Cardiac septum (tissue), 1 donor: Measurements from ENCODE around the gene RNU4-1. TPM values are rescaled to one million over a fixed set of nuclear protein-coding genes. Genes with fewer than 3 reads are reported as not detected.
"Not testable (repeated sequence)": the region's sequence is repeated elsewhere in the genome, so short reads cannot be mapped to it uniquely, and the experiment has no call there.

Experiments
- DNase-seq: peaks from one replicate; pipeline ENCODE4 v3.0.0-alpha.2; 2020; ENCODE audit warnings: low spot score
- intact Hi-C: fragments of 100-400 bp; cut with DNase I; formaldehyde crosslinking; loops from one replicate; pipeline ENCODE4 v1.14.0; 2022
- total RNA-seq: library from RNA; stranded (reverse); fragmentation: NEBNext Ultra II Directional; extraction: Animal tissue kit (Norgen Biotek cat#: 25700); gene quantifications from one replicate; pipeline ENCODE4 v1.2.1, GENCODE V29; 2021
- donor health status: DM: no; HTN: no; CAD: no.

Gene RNU4-1
- total RNA-seq, 1 donor from 2014 or later = 3,560 TPM

- intact Hi-C loops = loop anchor here (10.0 kb wide), 1 partner anchor 148 kb away; the partner anchor contains the start of gene RAB35
- no peak for DNase-seq
Measured at GRCh38 chr12:120262852-120263747, 29.9 kb downstream of the RNU4-1 start.

- intact Hi-C loops = loop anchor here (10.0 kb wide), 1 partner anchor 147 kb away; the partner anchor contains the start of gene RAB35
- no peak for DNase-seq
Measured at GRCh38 chr12:120261951-120262851, 30.8 kb downstream of the RNU4-1 start.

- DNase-seq = no peak
- intact Hi-C loops = loop anchor here (10.0 kb wide), 1 partner anchor 146 kb away; the partner anchor contains the start of gene RAB35
Measured at GRCh38 chr12:120260607-120261006, 32.4 kb downstream of the RNU4-1 start.

- DNase-seq = no peak
- intact Hi-C loops = loop anchor here (10.0 kb wide), 1 partner anchor 145 kb away; the partner anchor contains the start of gene RAB35
Measured at GRCh38 chr12:120259418-120260202, 33.4 kb downstream of the RNU4-1 start.

- intact Hi-C loops = no loop called here
- no peak for DNase-seq
Measured at GRCh38 chr12:120258323-120258896, 34.6 kb downstream of the RNU4-1 start.

DNA sequence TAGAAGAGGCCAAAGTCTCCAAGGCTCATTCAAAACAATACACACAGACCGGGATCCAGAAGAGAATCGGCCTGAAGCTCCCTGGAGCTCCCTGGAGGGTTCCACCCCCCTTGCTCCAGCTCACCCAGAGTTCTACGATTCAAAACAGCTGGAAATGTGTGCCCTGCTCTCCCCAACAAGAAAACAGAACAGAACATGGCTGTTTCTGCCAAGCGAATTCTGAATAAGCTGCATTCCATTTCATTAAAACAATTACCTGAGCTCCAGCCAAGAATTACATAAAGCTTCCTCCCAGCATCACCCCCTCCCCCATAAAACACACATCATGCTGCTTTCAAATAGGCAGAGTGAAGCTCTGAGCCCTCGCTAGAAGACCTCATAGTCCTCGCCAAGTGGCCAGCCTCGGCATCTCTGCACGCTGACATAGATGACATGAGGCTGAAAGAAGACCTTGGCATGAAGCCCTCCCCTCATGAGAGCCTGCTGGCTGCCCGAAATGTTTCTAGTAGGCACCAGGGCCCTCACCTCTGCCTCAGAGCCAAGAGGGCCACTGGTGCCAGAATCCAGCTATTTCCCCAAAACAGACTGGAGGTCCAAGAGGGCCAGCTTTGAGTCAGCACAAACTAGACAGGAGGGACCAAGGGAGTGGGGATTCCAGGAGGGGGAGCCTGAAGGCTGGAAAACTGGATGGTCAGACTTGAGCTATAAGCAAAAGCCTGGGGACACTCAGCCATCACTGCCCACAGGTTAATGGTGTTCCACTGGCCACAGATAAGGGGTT is 35.8 kb downstream of the RNU4-1 start:
- intact Hi-C loops = no loop called here
- DNase-seq = no peak

GRCh38 chr12:120254809-120255208 is 38.2 kb downstream of the RNU4-1 start:
- DNase-seq = no peak
- intact Hi-C loops = no loop called here

- intact Hi-C loops, DNase-seq: not testable (repeated sequence)
Measured at GRCh38 chr12:120253313-120253712, 39.7 kb downstream of the RNU4-1 start.

GRCh38 chr12:120252071-120252906 is 40.7 kb downstream of the RNU4-1 start:
- no peak for DNase-seq
- intact Hi-C loops = no loop called here

DNA sequence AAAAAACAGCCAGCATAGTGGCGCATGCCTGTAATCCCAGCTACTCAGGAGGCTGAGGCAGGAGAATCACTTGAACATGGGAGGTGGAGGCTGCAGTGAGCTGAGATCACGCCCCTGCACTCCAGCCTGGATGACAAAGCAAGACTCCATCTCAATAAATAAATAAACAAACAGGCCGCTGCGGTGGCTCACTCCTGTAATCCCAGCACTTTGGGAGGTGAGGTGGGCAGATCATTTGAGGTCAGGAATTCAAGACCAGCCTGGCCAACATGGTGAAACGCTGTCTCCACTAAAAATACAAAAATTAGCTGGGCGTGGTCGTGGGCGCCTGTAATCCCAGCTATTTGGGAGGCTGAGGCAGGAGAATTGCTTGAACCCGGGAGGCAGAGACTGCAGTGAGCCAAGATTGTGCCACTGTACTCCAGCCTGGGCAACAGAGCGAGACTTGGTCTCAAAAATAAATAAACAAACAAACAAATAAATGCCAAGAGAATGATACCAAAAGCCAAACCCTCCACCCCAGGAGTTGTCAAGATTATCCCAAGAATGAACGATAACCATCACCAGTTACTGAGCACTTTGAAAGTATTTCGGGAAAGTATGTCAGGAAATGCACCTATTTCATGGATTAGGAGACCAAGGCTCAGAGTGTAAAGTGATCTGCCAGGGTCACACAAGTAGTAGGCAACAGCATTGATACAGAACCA is 41.5 kb downstream of the RNU4-1 start:
- DNase-seq, intact Hi-C loops: not testable (repeated sequence)

GRCh38 chr12:120249875-120250795 is 42.9 kb downstream of the RNU4-1 start:
- intact Hi-C loops = no loop called here
- DNase-seq = peak; percentile 86

DNA sequence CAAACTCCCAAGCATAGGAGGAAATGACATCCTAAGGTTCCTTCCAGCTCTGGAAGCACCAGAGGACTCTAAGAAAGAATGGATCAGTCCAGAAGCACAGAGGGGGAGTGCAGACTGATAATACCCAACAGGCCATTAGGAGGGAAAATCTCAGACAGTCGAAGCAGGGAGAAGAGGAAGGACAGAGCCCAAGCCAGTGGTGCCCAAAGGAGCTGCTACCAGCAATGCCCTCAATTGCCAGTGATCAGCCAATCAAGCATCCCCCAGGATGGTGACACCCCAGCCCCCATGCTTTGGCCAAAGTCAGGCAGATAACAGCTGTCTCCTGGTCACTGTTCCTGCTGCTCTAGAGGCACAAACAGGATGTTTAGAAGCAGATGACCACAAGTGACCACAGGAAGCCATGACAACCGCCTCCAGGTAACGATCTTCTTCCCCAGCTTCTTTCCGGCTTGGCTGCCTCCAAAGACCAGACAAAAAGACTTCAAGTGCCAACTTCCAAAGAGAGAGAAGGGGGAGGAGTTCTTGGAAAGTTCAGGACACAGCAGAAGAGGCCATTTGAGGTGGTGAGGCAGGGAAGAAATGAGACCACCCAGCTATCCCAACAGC is 43.7 kb downstream of the RNU4-1 start:
- peak; percentile 89 for DNase-seq
- intact Hi-C loops = no loop called here

- DNase-seq = no peak
- intact Hi-C loops = no loop called here
Measured at GRCh38 chr12:120247621-120248030, 45.4 kb downstream of the RNU4-1 start.

GRCh38 chr12:120247183-120247582 is 45.9 kb downstream of the RNU4-1 start:
- no peak for DNase-seq
- intact Hi-C loops = no loop called here

DNA sequence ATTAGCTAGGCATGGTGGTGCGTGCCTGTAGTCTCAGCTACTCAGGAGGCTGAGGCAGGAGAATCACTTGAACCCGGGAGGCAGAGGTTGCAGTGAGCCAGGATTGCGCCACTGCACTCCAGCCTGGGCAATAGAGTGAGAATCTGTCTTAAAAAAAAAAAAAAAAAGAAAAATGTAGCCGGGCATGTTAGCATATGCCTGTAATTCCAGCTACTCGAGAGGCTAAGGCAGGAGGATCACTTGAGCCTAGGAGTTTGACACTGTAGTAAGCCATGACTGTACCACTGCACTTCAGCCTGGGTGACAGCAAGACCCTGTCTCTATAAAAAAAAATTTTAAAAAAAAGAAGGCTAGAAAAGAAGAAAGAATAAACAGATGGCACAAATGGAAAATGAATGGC is 46.3 kb downstream of the RNU4-1 start:
- intact Hi-C loops, DNase-seq: not testable (repeated sequence)
